A673 (cell line): ENCODE results near the gene EDAR.

Experiments
- EZH2 ChIP-seq: fragments of 200-600 bp; sonication (generic); IDR thresholded peaks from 2 replicates; pipeline ENCODE4 v1.6.1; 2017; ENCODE audit warnings: borderline replicate concordance, low read depth, mild to moderate bottlenecking, mixed read lengths, antibody characterized with exemption, low read length; ENCODE audit not compliant: poor library complexity, severe bottlenecking
- TF ChIP-seq, protein P1 (sequence below): fragments of 300-800, 200-600 bp; sonication (generic); conservative IDR thresholded peaks from 2 replicates; pipeline ENCODE4 v1.5.1; 2017; ENCODE audit warnings: low read depth, mild to moderate bottlenecking, antibody characterized with exemption, low read length, moderate library complexity, mixed read lengths

DNA sequence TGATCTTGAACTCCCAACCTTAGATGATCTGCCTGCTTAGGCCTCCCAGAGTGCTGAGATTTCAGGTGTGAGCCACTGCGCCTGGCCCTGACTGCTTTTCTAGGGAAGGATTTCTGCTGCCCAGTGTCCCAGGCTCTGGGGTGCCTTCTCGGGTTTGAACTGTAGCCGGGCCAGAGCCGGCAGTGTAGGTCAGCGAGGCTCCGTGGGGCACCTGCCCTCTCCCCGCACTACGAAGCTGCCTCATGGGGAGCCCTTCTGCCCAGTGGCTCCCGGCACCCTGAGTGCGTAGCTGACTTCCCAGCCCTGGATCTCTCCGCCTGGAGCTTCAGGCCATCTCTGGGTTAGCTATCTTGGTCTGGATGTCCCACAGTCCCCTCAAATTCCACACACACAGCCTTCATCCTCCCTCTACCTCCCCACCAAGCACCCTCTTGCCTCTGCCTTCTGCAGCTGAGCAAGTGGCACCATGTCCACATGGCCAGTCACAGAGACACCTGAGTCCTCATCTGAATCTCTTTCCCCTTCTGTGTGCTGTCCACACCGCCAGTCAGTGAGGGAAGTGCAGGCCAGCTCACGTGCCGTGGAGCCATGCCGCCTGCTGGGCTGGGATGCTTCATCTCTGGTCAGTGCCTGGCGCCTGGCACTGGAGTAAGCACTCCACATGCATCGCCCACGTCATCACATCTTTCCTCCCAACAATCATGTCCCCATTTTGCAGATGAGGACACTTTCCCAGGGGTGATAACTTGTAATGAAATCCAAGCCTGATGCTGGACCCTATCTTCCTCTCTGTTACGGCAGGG is 69.2 kb downstream of the EDAR start:
- TF ChIP-seq, protein P1, sequence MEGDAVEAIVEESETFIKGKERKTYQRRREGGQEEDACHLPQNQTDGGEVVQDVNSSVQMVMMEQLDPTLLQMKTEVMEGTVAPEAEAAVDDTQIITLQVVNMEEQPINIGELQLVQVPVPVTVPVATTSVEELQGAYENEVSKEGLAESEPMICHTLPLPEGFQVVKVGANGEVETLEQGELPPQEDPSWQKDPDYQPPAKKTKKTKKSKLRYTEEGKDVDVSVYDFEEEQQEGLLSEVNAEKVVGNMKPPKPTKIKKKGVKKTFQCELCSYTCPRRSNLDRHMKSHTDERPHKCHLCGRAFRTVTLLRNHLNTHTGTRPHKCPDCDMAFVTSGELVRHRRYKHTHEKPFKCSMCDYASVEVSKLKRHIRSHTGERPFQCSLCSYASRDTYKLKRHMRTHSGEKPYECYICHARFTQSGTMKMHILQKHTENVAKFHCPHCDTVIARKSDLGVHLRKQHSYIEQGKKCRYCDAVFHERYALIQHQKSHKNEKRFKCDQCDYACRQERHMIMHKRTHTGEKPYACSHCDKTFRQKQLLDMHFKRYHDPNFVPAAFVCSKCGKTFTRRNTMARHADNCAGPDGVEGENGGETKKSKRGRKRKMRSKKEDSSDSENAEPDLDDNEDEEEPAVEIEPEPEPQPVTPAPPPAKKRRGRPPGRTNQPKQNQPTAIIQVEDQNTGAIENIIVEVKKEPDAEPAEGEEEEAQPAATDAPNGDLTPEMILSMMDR: no peak
- no peak for TF ChIP-seq EZH2
